LNCaP clone FGC (cell line): ENCODE data around the gene GASK1A.

Experiments
- DNase-seq: peaks from one replicate; pipeline ENCODE4 v3.0.0-alpha.2; 2011; ENCODE audit warnings: low read depth
- H3K4me3 ChIP-seq: 2 replicates; pipeline ENCODE4 v1.5.1; 2011; ENCODE audit warnings: mild to moderate bottlenecking, low read depth, low read length, control low read depth
- TF ChIP-seq, protein P1 (sequence below): IDR thresholded peaks from 2 replicates; pipeline ENCODE4 v1.5.1; 2012; ENCODE audit warnings: mild to moderate bottlenecking; ENCODE audit not compliant: control insufficient read depth, insufficient read depth; ENCODE audit errors: extremely low read depth

Gene GASK1A

DNA sequence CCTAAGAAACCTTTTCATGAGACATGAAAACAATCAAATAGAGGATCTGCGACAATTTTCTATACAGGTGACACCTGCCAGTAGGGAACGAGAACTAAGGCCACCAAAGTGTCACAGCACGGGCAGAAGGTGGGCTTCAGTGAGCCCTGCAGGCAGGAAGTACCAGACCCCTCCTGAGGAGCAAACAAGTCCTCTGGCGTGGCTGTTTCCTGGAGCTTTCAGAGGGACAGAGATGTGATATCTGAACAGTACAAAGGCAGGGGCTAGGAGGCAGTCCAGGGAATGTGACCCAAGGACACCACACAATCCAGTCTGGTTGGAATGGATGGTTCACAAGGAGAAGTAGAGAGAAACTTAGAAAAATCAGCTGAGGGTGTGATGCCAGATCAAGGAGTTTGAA is 110.0 kb downstream of the GASK1A start:
- TF ChIP-seq, protein P1, sequence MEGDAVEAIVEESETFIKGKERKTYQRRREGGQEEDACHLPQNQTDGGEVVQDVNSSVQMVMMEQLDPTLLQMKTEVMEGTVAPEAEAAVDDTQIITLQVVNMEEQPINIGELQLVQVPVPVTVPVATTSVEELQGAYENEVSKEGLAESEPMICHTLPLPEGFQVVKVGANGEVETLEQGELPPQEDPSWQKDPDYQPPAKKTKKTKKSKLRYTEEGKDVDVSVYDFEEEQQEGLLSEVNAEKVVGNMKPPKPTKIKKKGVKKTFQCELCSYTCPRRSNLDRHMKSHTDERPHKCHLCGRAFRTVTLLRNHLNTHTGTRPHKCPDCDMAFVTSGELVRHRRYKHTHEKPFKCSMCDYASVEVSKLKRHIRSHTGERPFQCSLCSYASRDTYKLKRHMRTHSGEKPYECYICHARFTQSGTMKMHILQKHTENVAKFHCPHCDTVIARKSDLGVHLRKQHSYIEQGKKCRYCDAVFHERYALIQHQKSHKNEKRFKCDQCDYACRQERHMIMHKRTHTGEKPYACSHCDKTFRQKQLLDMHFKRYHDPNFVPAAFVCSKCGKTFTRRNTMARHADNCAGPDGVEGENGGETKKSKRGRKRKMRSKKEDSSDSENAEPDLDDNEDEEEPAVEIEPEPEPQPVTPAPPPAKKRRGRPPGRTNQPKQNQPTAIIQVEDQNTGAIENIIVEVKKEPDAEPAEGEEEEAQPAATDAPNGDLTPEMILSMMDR = no peak
- H3K4me3 ChIP-seq = no peak overlapping the region
- no peak for DNase-seq

- H3K4me3 ChIP-seq = no peak overlapping the region
- TF ChIP-seq, protein P1 = no peak
- no peak for DNase-seq
Observed at GRCh38 chr3:43090238-43090637, 111.1 kb downstream of the GASK1A start.

DNA sequence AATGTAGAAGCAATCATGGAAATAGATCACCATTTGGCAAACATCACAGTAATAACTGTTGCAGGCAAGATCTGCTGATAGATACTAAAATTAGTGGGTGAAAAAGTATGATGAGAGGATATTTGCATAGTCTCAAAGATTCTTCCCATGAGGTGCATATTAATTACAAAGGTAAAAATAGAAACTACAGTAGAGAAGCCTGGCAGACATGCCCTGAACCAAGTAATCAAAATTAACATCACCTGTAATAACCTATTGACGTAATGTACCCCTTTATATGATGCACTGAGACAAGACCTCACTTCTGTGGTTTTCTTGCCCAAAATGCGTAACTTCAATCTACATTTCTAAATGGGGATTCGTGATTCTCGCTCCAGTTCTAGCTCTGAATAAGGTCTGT is 112.4 kb downstream of the GASK1A start:
- H3K4me3 ChIP-seq = no peak overlapping the region
- TF ChIP-seq, protein P1 = no peak
- no peak for DNase-seq

DNA sequence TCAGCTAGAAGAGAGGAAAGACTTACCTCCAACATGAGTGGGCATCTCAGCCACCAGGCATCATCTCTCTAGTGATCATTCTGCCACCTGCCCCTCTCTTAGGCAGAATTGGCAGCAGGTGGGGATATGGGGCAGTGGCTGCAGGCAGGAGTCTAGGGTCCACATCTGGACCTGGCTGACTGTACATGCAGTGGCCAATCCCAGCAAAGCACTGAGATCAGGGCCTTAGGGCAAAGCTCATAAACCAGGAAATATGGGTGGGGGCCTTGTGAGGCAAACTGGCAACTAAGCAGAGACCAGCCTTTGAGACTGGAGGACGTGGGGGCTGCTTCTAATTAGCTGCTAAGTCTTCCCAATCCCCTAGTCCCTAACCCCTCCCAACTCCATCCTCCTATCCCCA is 113.9 kb downstream of the GASK1A start:
- H3K4me3 ChIP-seq = no peak overlapping the region
- DNase-seq = no peak
- TF ChIP-seq, protein P1 = no peak

GRCh38 chr3:43093974-43094373 is 114.9 kb downstream of the GASK1A start:
- TF ChIP-seq, protein P1 = no peak
- no peak for DNase-seq
- no peak overlapping the region for H3K4me3 ChIP-seq

DNA sequence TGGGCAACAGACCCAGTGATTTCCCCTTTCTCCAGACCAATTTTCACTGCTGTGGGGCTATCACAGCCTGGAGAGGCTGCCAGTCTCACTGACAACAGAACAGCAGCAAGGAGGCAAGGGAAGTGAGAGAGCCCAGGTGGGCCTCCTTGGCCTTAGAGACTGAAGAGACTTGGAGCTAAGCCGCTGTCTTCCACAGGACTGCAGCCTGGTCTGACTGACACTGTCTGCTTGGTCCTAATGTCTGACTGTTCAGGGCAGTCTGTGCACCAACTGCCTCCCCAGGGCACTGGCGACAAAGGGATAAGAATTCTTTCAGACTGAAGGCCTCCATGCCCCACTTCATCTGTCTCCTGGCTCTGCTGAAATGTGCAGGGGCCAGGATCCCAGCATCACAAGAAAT is 115.3 kb downstream of the GASK1A start:
- no peak for DNase-seq
- TF ChIP-seq, protein P1 = no peak
- no peak overlapping the region for H3K4me3 ChIP-seq

GRCh38 chr3:43094851-43095250 is 115.7 kb downstream of the GASK1A start:
- no peak for DNase-seq
- H3K4me3 ChIP-seq = no peak overlapping the region
- TF ChIP-seq, protein P1 = no peak
